ENCODE measurements around the gene RHOV. TPM values are rescaled to one million over a fixed set of nuclear protein-coding genes. Genes with fewer than 3 reads are reported as not detected.

Gene RHOV
- total and polyA plus RNA-seq, 2 experiments from 2014 or later, result not detected

GRCh38 chr15:40915116-40915661 is 41.2 kb upstream of the RHOV start:
- Histone ChIP-seq H3K79me2 (ENCODE audit: insufficient read depth) (no peaks in the 10 kb centered on the region), H3K27me3 (replicated peaks; ENCODE audit: insufficient read depth) (no peaks in the 10 kb centered on the region), H3K9me3 (ENCODE audit: low read depth) (no peaks in the 10 kb centered on the region), H4K20me1 (ENCODE audit: insufficient read depth) (no peaks in the 10 kb centered on the region), H3F3A (ENCODE audit: insufficient read depth) (no peaks in the 10 kb centered on the region), H3K27ac (no peak overlapping the region), H3K4me1 (ENCODE audit: insufficient read depth) (0 out of 2 replicates have a peak, but pooled peaks cover 5% of the 10 kb centered on the region), H3K4me2 (ENCODE audit: unreplicated experiment) (no peak overlapping the region), H3K9me2 (ENCODE audit: insufficient read depth) (no peaks in the 10 kb centered on the region), H3K4me3 (no peak overlapping the region), H3K9ac (no peak overlapping the region), H2AFZ (no peak overlapping the region), H3K36me3 (ENCODE audit: low read depth) (no peaks in the 10 kb centered on the region)
- in situ Hi-C loops (cut with MboI), result loop anchor here (10.0 kb wide), 1 partner anchor 260 kb away; no protein-coding TSS in a partner anchor
- 80 to 82% methylated on average over 10 to 12 of the region's 12 CpGs for WGBS, 2 experiments (ENCODE audit: low coverage in 1 of 2, low lambda C conversion rate in 2 of 2, missing lambda C conversion rate in 2 of 2)
- no peak for DNase-seq
- TF ChIP-seq EZH2 (IDR thresholded peaks at IDR 0.05; ENCODE audit: insufficient read depth, poor library complexity, severe bottlenecking) (no peak), EZH2phosphoT487 (IDR thresholded peaks at IDR 0.05; ENCODE audit: insufficient read depth, low read depth) (no peak)

- WGBS, 2 experiments (ENCODE audit: low coverage in 1 of 2, low lambda C conversion rate in 2 of 2, missing lambda C conversion rate in 2 of 2), result 76 to 80% methylated on average over 8 of the region's 8 CpGs
- H3K9me2 ChIP-seq (ENCODE audit: insufficient read depth), result no peaks in the 10 kb centered on the region
- no peaks in the 10 kb centered on the region for H3K36me3 ChIP-seq (ENCODE audit: low read depth)
- no peaks in the 10 kb centered on the region for H3F3A ChIP-seq (ENCODE audit: insufficient read depth)
- H3K4me3 ChIP-seq, result no peak overlapping the region
- in situ Hi-C loops (cut with MboI), result loop anchor here (10.0 kb wide), 1 partner anchor 260 kb away; no protein-coding TSS in a partner anchor
- H3K9ac ChIP-seq, result no peak overlapping the region
- DNase-seq, result no peak
- H2AFZ ChIP-seq, result no peak overlapping the region
- no peak for TF ChIP-seq EZH2phosphoT487 (IDR thresholded peaks at IDR 0.05; ENCODE audit: insufficient read depth, low read depth)
- TF ChIP-seq EZH2 (IDR thresholded peaks at IDR 0.05; ENCODE audit: insufficient read depth, poor library complexity, severe bottlenecking), result no peak
- H3K79me2 ChIP-seq (ENCODE audit: insufficient read depth), result no peaks in the 10 kb centered on the region
- peaks cover 11% of the 10 kb centered on the region for H3K4me1 ChIP-seq (ENCODE audit: insufficient read depth)
- no peaks in the 10 kb centered on the region for H4K20me1 ChIP-seq (ENCODE audit: insufficient read depth)
- no peak overlapping the region for H3K4me2 ChIP-seq (ENCODE audit: unreplicated experiment)
- no peaks in the 10 kb centered on the region for H3K9me3 ChIP-seq (ENCODE audit: low read depth)
- no peak overlapping the region for H3K27ac ChIP-seq
- no peaks in the 10 kb centered on the region for H3K27me3 ChIP-seq (replicated peaks; ENCODE audit: insufficient read depth)
Observed at GRCh38 chr15:40914486-40914885, 40.5 kb upstream of the RHOV start.

DNA sequence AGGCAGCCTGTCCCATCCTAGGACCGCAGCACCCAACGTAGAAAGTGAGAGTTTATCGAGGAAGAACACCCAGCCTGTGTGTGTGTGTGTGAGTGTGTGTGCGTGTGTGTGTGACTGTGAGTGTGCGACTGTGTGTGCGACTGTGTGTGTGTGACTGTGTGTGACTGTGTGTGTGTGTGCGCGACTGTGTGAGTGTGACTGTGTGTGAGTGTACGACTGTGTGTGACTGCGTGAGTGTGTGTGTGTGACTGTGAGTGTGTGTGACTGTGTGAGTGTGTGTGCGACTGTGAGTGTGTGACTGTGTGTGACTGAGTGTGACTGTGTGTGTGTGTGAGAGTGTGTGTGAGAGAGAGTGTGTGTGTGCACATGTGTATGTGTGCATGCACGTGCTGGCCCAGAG is 40.0 kb upstream of the RHOV start:
- H3K79me2 ChIP-seq (ENCODE audit: insufficient read depth), result no peaks in the 10 kb centered on the region
- TF ChIP-seq EZH2phosphoT487 (IDR thresholded peaks at IDR 0.05; ENCODE audit: insufficient read depth, low read depth) (no peak), EZH2 (IDR thresholded peaks at IDR 0.05; ENCODE audit: insufficient read depth, poor library complexity, severe bottlenecking) (no peak)
- H3F3A ChIP-seq (ENCODE audit: insufficient read depth), result 0 out of 2 replicates have a peak, but pooled peaks cover 3% of the 10 kb centered on the region
- no peaks in the 10 kb centered on the region for H3K27me3 ChIP-seq (replicated peaks; ENCODE audit: insufficient read depth)
- no peak overlapping the region for H2AFZ ChIP-seq
- H4K20me1 ChIP-seq (ENCODE audit: insufficient read depth), result no peaks in the 10 kb centered on the region
- in situ Hi-C loops (cut with MboI), result loop anchor here (10.0 kb wide), 1 partner anchor 261 kb away; no protein-coding TSS in a partner anchor
- no peaks in the 10 kb centered on the region for H3K9me3 ChIP-seq (ENCODE audit: low read depth)
- H3K27ac ChIP-seq, result no peak overlapping the region
- no peak overlapping the region for H3K9ac ChIP-seq
- no peak overlapping the region for H3K4me3 ChIP-seq
- no peak overlapping the region for H3K4me2 ChIP-seq (ENCODE audit: unreplicated experiment)
- no peaks in the 10 kb centered on the region for H3K36me3 ChIP-seq (ENCODE audit: low read depth)
- no peak for DNase-seq
- WGBS, 2 experiments (ENCODE audit: low coverage in 1 of 2, low lambda C conversion rate in 2 of 2, missing lambda C conversion rate in 2 of 2), result 88 to 95% methylated on average over 12 of the region's 12 CpGs
- no peaks in the 10 kb centered on the region for H3K9me2 ChIP-seq (ENCODE audit: insufficient read depth)
- peaks cover 11% of the 10 kb centered on the region for H3K4me1 ChIP-seq (ENCODE audit: insufficient read depth)

GRCh38 chr15:40912478-40912877 is 38.4 kb upstream of the RHOV start:
- Histone ChIP-seq H3K27ac (no peak overlapping the region), H3K9me3 (ENCODE audit: low read depth) (no peaks in the 10 kb centered on the region), H3K27me3 (replicated peaks; ENCODE audit: insufficient read depth) (no peaks in the 10 kb centered on the region), H3K9ac (no peak overlapping the region), H3K79me2 (ENCODE audit: insufficient read depth) (no peaks in the 10 kb centered on the region), H3K4me2 (ENCODE audit: unreplicated experiment) (no peak overlapping the region), H4K20me1 (ENCODE audit: insufficient read depth) (no peaks in the 10 kb centered on the region), H3K4me3 (no peak overlapping the region), H3K36me3 (ENCODE audit: low read depth) (no peaks in the 10 kb centered on the region), H3K4me1 (ENCODE audit: insufficient read depth) (peaks cover 11% of the 10 kb centered on the region), H3F3A (ENCODE audit: insufficient read depth) (0 out of 2 replicates have a peak, but pooled peaks cover 4% of the 10 kb centered on the region), H2AFZ (no peak overlapping the region), H3K9me2 (ENCODE audit: insufficient read depth) (no peaks in the 10 kb centered on the region)
- 86 to 93% methylated on average over 6 of the region's 6 CpGs for WGBS, 2 experiments (ENCODE audit: low coverage in 1 of 2, low lambda C conversion rate in 2 of 2, missing lambda C conversion rate in 2 of 2)
- no peak for DNase-seq
- in situ Hi-C loops (cut with MboI), result loop anchor here (10.0 kb wide), 1 partner anchor 262 kb away; no protein-coding TSS in a partner anchor
- TF ChIP-seq EZH2 (IDR thresholded peaks at IDR 0.05; ENCODE audit: insufficient read depth, poor library complexity, severe bottlenecking) (no peak), EZH2phosphoT487 (IDR thresholded peaks at IDR 0.05; ENCODE audit: insufficient read depth, low read depth) (no peak)

Measured in GM23248 (cell line).